HCT116 (cell line): ENCODE results near the gene PXN. TPM values are rescaled to one million over a fixed set of nuclear protein-coding genes. Genes with fewer than 3 reads are reported as not detected.

Experiments
- ATAC-seq: fragments of 200-7000 bp; cut with Tn5 transposase; 2 replicates; pipeline ENCODE4 v1.9.1; 2020; ENCODE audit warnings: mild to moderate bottlenecking, moderate library complexity
- BruUV-seq: library from RNA; stranded (reverse); fragments of 400-500 nt; replicated peaks from 2 replicates; lab custom pipeline; 2021; lab: Mats Ljungman, UMichigan
- CTCF ChIA-PET: fragments of 300-600 bp; sonication (Branson Sonifier 250); formaldehyde crosslinking; loops from one replicate; lab custom pipeline; 2021; ENCODE audit warnings: antibody characterized with exemption; lab: Charles Lee
- POLR2A ChIA-PET: fragments of 300-600, 350-600 bp; sonication (Branson Sonifier 250); formaldehyde crosslinking; loops from one replicate; lab custom pipeline; 2021; ENCODE audit warnings: antibody characterized with exemption; lab: Charles Lee
- RAD21 ChIA-PET, 2 experiments: fragments of 300-600 bp; sonication (Branson Sonifier 250); formaldehyde crosslinking; loops; one replicate each; lab custom pipeline; 2023; ENCODE audit warnings: low total read pairs in 2 of 2; ENCODE audit not compliant: uncharacterized antibody in 2 of 2, unreplicated experiment in 2 of 2, low non-redundant PET in 1 of 2; lab: Charles Lee
- DNase-seq: peaks from one replicate; pipeline ENCODE4 v3.0.0-alpha.2; 2010; ENCODE audit warnings: low read depth, low spot score
- H2AFZ ChIP-seq: fragments of 200-600 bp; shearing (Covaris generic), sonication (generic); 2 replicates; pipeline ENCODE4 v1.6.1; 2017; ENCODE audit warnings: low read depth, mixed run types, mixed read lengths, antibody characterized with exemption, low read length; ENCODE audit not compliant: poor library complexity, severe bottlenecking
- H3K27ac ChIP-seq: 2 replicates; pipeline ENCODE4 v1.5.1; 2012; ENCODE audit warnings: low read depth, low read length
- H3K27me3 ChIP-seq: fragments of 200-600 bp; sonication (generic); 2 replicates; pipeline ENCODE4 v1.6.1; 2016; ENCODE audit warnings: mixed run types, low read length, mixed read lengths; ENCODE audit not compliant: insufficient read depth
- H3K36me3 ChIP-seq, 2 experiments: fragments of 200-500 bp in 1 of 2; fragments of 200-600 bp in 1 of 2; sonication (Bioruptor generic) in 1 of 2; sonication (generic) in 1 of 2; 2 replicates each; pipeline versions ENCODE4 v1.5.1 to v1.6.1; 2014 to 2016; ENCODE audit warnings: low read length in 2 of 2, inconsistent platforms in 1 of 2, mixed read lengths in 1 of 2, mixed run types in 1 of 2; ENCODE audit not compliant: insufficient read depth in 2 of 2, control insufficient read depth in 1 of 2
- H3K4me1 ChIP-seq, 2 experiments: fragments of 200-600 bp in 1 of 2; sonication (generic) in 1 of 2; 2 replicates each; pipeline versions ENCODE4 v1.5.1 to v1.6.1; 2012 to 2017; ENCODE audit warnings: low read length in 2 of 2, inconsistent platforms in 1 of 2, mild to moderate bottlenecking in 1 of 2, mixed read lengths in 1 of 2, mixed run types in 1 of 2, moderate library complexity in 1 of 2; ENCODE audit not compliant: insufficient read depth in 2 of 2, control insufficient read depth in 1 of 2
- H3K4me2 ChIP-seq: fragments of 200-600 bp; sonication (generic); 2 replicates; pipeline ENCODE4 v1.6.1; 2017; ENCODE audit warnings: mixed run types, low read length, mixed read lengths
- H3K4me3 ChIP-seq, 2 experiments: fragments of 200-600 bp in 1 of 2; sonication (generic) in 1 of 2; replicated peaks in 1 of 2; 2 replicates each; pipeline ENCODE4 v1.5.1; 2011 to 2016; ENCODE audit warnings: low read length in 2 of 2, control low read depth in 1 of 2, low read depth in 1 of 2, mild to moderate bottlenecking in 1 of 2, mixed read lengths in 1 of 2, mixed run types in 1 of 2
- H3K79me2 ChIP-seq: fragments of 200-600 bp; sonication (generic); 2 replicates; pipeline ENCODE4 v1.6.1; 2017; ENCODE audit warnings: mild to moderate bottlenecking, mixed run types, low read length, moderate library complexity, mixed read lengths; ENCODE audit not compliant: insufficient read depth
- H3K9ac ChIP-seq: fragments of 200-600 bp; sonication (generic); 2 replicates; pipeline ENCODE4 v1.6.1; 2016; ENCODE audit warnings: low read length, mixed read lengths
- H3K9me2 ChIP-seq: fragments of 200-600 bp; sonication (generic), shearing (Covaris generic); 2 replicates; pipeline ENCODE4 v1.6.1; 2017; ENCODE audit warnings: mixed run types, mild to moderate bottlenecking, moderate library complexity; ENCODE audit not compliant: insufficient read depth
- H3K9me3 ChIP-seq, 2 experiments: fragments of 200-500 bp in 1 of 2; fragments of 200-600 bp in 1 of 2; sonication (Bioruptor generic) in 1 of 2; sonication (generic) in 1 of 2; 2 replicates each; pipeline ENCODE4 v1.6.1; 2014 to 2017; ENCODE audit warnings: low read length in 2 of 2, mixed read lengths in 2 of 2, inconsistent platforms in 1 of 2, low read depth in 1 of 2, mild to moderate bottlenecking in 1 of 2, mixed run types in 1 of 2, moderate library complexity in 1 of 2; ENCODE audit not compliant: control insufficient read depth in 1 of 2, insufficient read depth in 1 of 2
- H4K20me1 ChIP-seq: fragments of 200-600 bp; sonication (generic), shearing (Covaris generic); 2 replicates; pipeline ENCODE4 v1.6.1; 2017; ENCODE audit warnings: mixed run types, mild to moderate bottlenecking, moderate library complexity; ENCODE audit not compliant: insufficient read depth
- CEBPB ChIP-seq: IDR thresholded peaks from 2 replicates; pipeline ENCODE4 v1.6.1; 2012; ENCODE audit warnings: low read depth
- ELF1 ChIP-seq: IDR thresholded peaks from 2 replicates; pipeline ENCODE4 v1.6.1; 2012; ENCODE audit warnings: low read depth, borderline replicate concordance
- EZH2 ChIP-seq: fragments of 200-600 bp; sonication (generic); IDR thresholded peaks from 2 replicates; pipeline ENCODE4 v1.6.1; 2017; ENCODE audit warnings: antibody characterized with exemption, mixed run types
- POLR2AphosphoS5 ChIP-seq: IDR thresholded peaks from 2 replicates; pipeline ENCODE4 v1.6.1; 2011; ENCODE audit warnings: mild to moderate bottlenecking, low read depth, low read length, moderate library complexity
- SP1 ChIP-seq: IDR thresholded peaks from 2 replicates; pipeline ENCODE4 v1.6.1; 2012; ENCODE audit warnings: low read depth
- SRF ChIP-seq: IDR thresholded peaks from 2 replicates; pipeline ENCODE4 v1.6.1; 2012; ENCODE audit warnings: low read depth
- YY1 ChIP-seq: IDR thresholded peaks from 2 replicates; pipeline ENCODE4 v1.6.1; 2011; ENCODE audit warnings: low read length, low read depth, moderate library complexity, mild to moderate bottlenecking; ENCODE audit not compliant: insufficient replicate concordance; ENCODE audit errors: extremely low read depth
- ZNF274 ChIP-seq: fragments of 200-500 bp; sonication (Bioruptor generic); IDR thresholded peaks from 2 replicates; pipeline ENCODE4 v1.6.1; 2014; ENCODE audit warnings: mild to moderate bottlenecking, low read depth, low read length, inconsistent platforms
- intact Hi-C: fragments of 100-400 bp; cut with micrococcal nuclease; formaldehyde crosslinking; loops from 2 replicates; pipeline ENCODE4 v1.10.0; 2022
- total RNA-seq: library from RNA; stranded (reverse); gene quantifications from one replicate; pipeline ENCODE4 v1.2.1, GENCODE V29; 2021; ENCODE audit not compliant: unreplicated experiment
- TF ChIP-seq, protein P1 (sequence below): IDR thresholded peaks from 2 replicates; pipeline ENCODE4 v1.6.1; 2012
- TF ChIP-seq, protein P2 (sequence below): IDR thresholded peaks from 2 replicates; pipeline ENCODE4 v1.6.1; 2011; ENCODE audit warnings: mild to moderate bottlenecking, low read length, moderate library complexity; ENCODE audit not compliant: insufficient replicate concordance; ENCODE audit errors: extremely low read depth

PXN gene
- total RNA-seq, 1 experiment from 2014 or later, result 211 TPM

DNA sequence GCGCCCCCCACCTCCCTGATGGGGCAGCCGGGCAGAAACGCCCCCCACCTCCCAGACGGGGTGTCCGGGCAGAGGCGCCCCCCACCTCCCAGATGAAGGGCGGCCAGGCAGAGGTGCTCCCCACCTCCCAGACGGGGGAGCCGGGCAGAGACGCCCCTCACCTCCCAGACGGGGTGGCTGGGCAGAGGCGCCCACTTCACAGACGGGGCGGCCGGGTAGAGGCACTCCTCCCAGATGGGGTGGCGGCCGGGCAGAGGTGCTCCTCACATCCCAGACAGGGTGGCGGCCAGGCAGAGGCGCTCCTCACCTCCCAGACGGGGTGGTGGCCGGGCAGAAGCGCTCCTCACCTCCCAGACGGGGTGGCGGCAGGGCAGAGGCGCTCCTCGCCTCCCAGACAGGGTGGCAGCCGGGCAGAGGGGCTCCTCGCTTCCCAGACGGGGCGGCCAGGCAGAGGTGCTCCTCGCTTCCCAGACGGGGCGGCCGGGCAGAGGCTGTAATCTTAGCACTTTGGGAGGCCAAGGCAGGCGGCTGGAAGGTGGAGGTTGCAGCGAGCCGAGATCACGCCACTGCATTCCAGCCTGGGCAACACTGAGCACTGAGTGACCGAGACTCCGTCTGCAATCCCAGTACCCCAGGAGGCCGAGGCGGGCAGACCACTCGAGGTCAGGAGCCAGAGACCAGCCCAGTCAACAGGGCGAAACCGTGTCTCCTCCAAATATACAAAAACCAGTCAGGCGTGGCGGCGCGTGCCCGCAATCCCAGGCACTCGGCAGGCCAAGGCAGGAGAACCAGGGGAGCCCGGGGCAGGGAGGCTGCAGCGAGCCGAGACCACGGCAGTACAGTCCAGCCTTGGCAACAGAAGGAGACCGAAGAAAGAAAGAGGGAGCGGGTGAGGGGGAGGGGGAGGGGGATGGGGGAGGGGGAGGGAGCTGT is 12.9 kb upstream of the PXN start:
- Histone ChIP-seq H3K27ac (no peak overlapping the region), H2AFZ (no peak overlapping the region), H3K4me3 (no peak overlapping the region), H3K4me1 (no peaks in the 10 kb centered on the region), H3K9me2 (no peaks in the 10 kb centered on the region), H3K79me2 (no peaks in the 10 kb centered on the region), H3K36me3 (no peaks in the 10 kb centered on the region), H3K9ac (no peak overlapping the region), H3K9me3 (no peaks in the 10 kb centered on the region), H3K27me3 (no peaks in the 10 kb centered on the region), H4K20me1 (no peaks in the 10 kb centered on the region), H3K4me2 (no peak overlapping the region)
- no peak for TF ChIP-seq SRF
- no peak for TF ChIP-seq EZH2
- TF ChIP-seq POLR2AphosphoS5, result no peak
- DNase-seq (no peak), ATAC-seq (no peak)
- BruUV-seq, result no TSS peak
- ChIA-PET RAD21 (no interaction called here), POLR2A (interaction anchor here (1.0 to 5.0 kb wide), 3 partner anchors 14 to 77 kb away, joined by 4 to 29 read pairs (median 5); partner anchors contain the start of genes RNU4-1, RNU4-2 and RPLP0), CTCF (no interaction called here)
- intact Hi-C loops, result no loop called here

DNA sequence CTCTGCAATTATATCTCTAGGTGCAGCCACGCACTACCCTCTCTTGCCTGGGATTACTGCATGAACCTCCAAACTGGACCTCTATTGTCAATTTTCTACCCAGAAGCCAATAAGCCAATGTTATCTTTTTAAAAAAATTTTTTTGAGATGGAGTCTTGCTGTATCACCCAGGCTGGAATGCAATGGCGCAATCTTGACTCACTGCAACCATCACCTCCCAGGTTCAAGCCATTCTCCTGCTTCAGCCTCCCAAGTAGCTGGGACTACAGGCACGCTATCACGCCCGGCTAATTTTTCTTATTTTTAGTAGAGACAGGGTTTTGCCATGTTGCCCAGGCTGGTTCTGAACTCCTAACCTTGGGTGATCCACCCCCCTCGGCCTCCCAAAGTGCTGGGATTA is 11.2 kb upstream of the PXN start:
- intact Hi-C loops, result no loop called here
- Histone ChIP-seq H2AFZ (no peak overlapping the region), H3K79me2 (no peaks in the 10 kb centered on the region), H3K9me3 (no peaks in the 10 kb centered on the region), H3K9me2 (no peaks in the 10 kb centered on the region), H3K4me3 (no peak overlapping the region), H3K27me3 (no peaks in the 10 kb centered on the region), H3K36me3 (no peaks in the 10 kb centered on the region), H4K20me1 (no peaks in the 10 kb centered on the region)
- ChIA-PET CTCF (no interaction called here), POLR2A (interaction anchor here (3.5 kb wide), 2 partner anchors 15 to 75 kb away, joined by 13 to 28 read pairs; partner anchors contain the start of genes RNU4-1, RNU4-2 and RPLP0), RAD21 (interaction anchor here in 1 of 2 experiments (0.6 kb wide), 1 partner anchor 60 kb away, joined by 4 read pairs; no protein-coding TSS in a partner anchor)
- ATAC-seq, result no peak
- DNase-seq, result no peak
- BruUV-seq, result no TSS peak
- TF ChIP-seq SP1 (no peak), YY1 (no peak), ELF1 (no peak), CEBPB (no peak), ZNF274 (no peak)
- TF ChIP-seq, protein P1, sequence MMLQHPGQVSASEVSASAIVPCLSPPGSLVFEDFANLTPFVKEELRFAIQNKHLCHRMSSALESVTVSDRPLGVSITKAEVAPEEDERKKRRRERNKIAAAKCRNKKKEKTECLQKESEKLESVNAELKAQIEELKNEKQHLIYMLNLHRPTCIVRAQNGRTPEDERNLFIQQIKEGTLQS, result no peak
- TF ChIP-seq, protein P2, sequence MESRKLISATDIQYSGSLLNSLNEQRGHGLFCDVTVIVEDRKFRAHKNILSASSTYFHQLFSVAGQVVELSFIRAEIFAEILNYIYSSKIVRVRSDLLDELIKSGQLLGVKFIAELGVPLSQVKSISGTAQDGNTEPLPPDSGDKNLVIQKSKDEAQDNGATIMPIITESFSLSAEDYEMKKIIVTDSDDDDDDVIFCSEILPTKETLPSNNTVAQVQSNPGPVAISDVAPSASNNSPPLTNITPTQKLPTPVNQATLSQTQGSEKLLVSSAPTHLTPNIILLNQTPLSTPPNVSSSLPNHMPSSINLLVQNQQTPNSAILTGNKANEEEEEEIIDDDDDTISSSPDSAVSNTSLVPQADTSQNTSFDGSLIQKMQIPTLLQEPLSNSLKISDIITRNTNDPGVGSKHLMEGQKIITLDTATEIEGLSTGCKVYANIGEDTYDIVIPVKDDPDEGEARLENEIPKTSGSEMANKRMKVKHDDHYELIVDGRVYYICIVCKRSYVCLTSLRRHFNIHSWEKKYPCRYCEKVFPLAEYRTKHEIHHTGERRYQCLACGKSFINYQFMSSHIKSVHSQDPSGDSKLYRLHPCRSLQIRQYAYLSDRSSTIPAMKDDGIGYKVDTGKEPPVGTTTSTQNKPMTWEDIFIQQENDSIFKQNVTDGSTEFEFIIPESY, result no peak
- TF ChIP-seq, all 23 proteins: peak for 0
- H3K4me1 ChIP-seq, result no peaks in the 10 kb centered on the region
- no peak overlapping the region for H3K9ac ChIP-seq
- H3K4me2 ChIP-seq, result no peak overlapping the region
- H3K27ac ChIP-seq, result no peak overlapping the region
